Natural killer cell (primary cell): Measurements from ENCODE around the gene C1orf50. TPM values are rescaled to one million over a fixed set of nuclear protein-coding genes. Genes with fewer than 3 reads are reported as not detected.

Experiments
- ATAC-seq, 3 donors: fragments of 150-1000 bp in 2 of 3; fragments of 200-7000 bp in 1 of 3; cut with Tn5 transposase; 1 replicate in 1 of 3; 2 replicates in 2 of 3; pipeline ENCODE4 v1.10.0; 2021; ENCODE audit warnings: mild to moderate bottlenecking in 2 of 3, moderate library complexity in 2 of 3
- DNase-seq, 2 donors: peaks; one replicate each; pipeline versions ENCODE4 v3.0.0 to v3.0.0-alpha.2; 2013 to 2021; ENCODE audit warnings: mixed read lengths in 1 of 2
- H3K27ac ChIP-seq: one replicate; pipeline ENCODE4 v1.5.1; 2013; ENCODE audit warnings: mild to moderate bottlenecking, low read length
- H3K27me3 ChIP-seq: one replicate; pipeline ENCODE4 v1.6.1; 2013; ENCODE audit warnings: low read length; ENCODE audit not compliant: control insufficient read depth, insufficient read depth
- H3K36me3 ChIP-seq: one replicate; pipeline ENCODE4 v1.6.1; 2013; ENCODE audit warnings: low read length; ENCODE audit not compliant: control insufficient read depth, insufficient read depth
- H3K4me1 ChIP-seq: one replicate; pipeline ENCODE4 v1.6.1; 2013; ENCODE audit warnings: low read length; ENCODE audit not compliant: control insufficient read depth, insufficient read depth
- H3K4me3 ChIP-seq: one replicate; pipeline ENCODE4 v1.5.1; 2013; ENCODE audit warnings: low read length
- H3K9me3 ChIP-seq: one replicate; pipeline ENCODE4 v1.6.1; 2013; ENCODE audit warnings: low read length; ENCODE audit not compliant: control insufficient read depth, insufficient read depth
- H3K27ac Mint-ChIP-seq, 2 donors: one replicate each; pipeline ENCODE4 v1.8.0; 2022; ENCODE audit warnings: mild to moderate bottlenecking in 2 of 2, mixed read lengths in 2 of 2, moderate library complexity in 1 of 2
- H3K27me3 Mint-ChIP-seq, 2 donors: one replicate each; pipeline ENCODE4 v1.8.0; 2022; ENCODE audit warnings: low read depth in 2 of 2, mixed read lengths in 2 of 2
- H3K36me3 Mint-ChIP-seq: one replicate; pipeline ENCODE4 v1.8.0; 2022; ENCODE audit warnings: mixed read lengths
- H3K4me1 Mint-ChIP-seq, 2 donors: one replicate each; pipeline ENCODE4 v1.8.0; 2022; ENCODE audit warnings: mixed read lengths in 2 of 2
- H3K4me3 Mint-ChIP-seq: one replicate; pipeline ENCODE4 v1.8.0; 2022; ENCODE audit warnings: mild to moderate bottlenecking, moderate library complexity, mixed read lengths
- H3K9me3 Mint-ChIP-seq, 2 donors: one replicate each; pipeline ENCODE4 v1.8.0; 2022; ENCODE audit warnings: mixed read lengths in 2 of 2
- WGBS: methylation state at CpG from one replicate; pipeline ENCODE4 v1.1.7; 2013; ENCODE audit warnings: missing lambda C conversion rate; ENCODE audit not compliant: insufficient coverage; 5-methylcytosine and 5-hydroxymethylcytosine counted together
- intact Hi-C: fragments of 100-400 bp; cut with micrococcal nuclease; formaldehyde crosslinking; loops from one replicate; pipeline ENCODE4 v1.14.2; 2022
- total RNA-seq, 4 donors: library from RNA; stranded (reverse); fragments of 120-200 nt in 1 of 4; gene quantifications; one replicate each; pipeline versions ENCODE4 v1.2.3 to v1.2.4, GENCODE V29; 2013 to 2022
- TF ChIP-seq, protein P1 (sequence below): fragments of 200-600 bp; IDR thresholded peaks from one replicate; pipeline ENCODE4 v1.8.0; 2022; ENCODE audit warnings: antibody characterized with exemption

The C1orf50 gene
- total RNA-seq, 3 donors from 2014 or later (not counting 1 experiment from before 2014, with no cell fraction given) = 10.1 to 17.1 (median 12.7) TPM

DNA sequence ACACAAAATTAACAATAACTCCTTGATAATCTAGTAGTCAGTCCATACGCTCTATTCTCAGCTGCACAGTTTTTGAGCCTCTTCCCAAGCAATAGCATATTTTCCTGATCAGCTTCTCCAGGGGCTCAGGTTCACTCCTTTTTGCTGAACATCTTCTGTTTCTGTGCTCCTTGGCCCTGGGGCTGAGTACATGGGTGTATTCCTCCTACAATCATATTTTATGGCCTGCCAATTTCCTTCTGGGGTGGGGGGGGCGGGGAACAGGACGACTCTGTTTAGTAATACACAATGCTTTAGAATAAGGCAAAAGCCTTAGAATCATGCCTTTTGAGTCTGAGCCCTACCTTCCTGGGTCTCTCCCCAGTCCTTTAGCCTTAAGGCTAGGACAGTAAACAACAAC lies 35.5 kb upstream of the C1orf50 start:
- Histone ChIP-seq H3K9me3 (no peaks in the 10 kb centered on the region), H3K27me3 (no peaks in the 10 kb centered on the region), H3K36me3 (no peaks in the 10 kb centered on the region), H3K4me1 (peaks cover 5% of the 10 kb centered on the region), H3K27ac (no peak overlapping the region), H3K4me3 (no peak overlapping the region)
- TF ChIP-seq, protein P1, sequence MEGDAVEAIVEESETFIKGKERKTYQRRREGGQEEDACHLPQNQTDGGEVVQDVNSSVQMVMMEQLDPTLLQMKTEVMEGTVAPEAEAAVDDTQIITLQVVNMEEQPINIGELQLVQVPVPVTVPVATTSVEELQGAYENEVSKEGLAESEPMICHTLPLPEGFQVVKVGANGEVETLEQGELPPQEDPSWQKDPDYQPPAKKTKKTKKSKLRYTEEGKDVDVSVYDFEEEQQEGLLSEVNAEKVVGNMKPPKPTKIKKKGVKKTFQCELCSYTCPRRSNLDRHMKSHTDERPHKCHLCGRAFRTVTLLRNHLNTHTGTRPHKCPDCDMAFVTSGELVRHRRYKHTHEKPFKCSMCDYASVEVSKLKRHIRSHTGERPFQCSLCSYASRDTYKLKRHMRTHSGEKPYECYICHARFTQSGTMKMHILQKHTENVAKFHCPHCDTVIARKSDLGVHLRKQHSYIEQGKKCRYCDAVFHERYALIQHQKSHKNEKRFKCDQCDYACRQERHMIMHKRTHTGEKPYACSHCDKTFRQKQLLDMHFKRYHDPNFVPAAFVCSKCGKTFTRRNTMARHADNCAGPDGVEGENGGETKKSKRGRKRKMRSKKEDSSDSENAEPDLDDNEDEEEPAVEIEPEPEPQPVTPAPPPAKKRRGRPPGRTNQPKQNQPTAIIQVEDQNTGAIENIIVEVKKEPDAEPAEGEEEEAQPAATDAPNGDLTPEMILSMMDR = no peak
- 95% methylated on average over 3 of the region's 3 CpGs for WGBS
- no peaks in the 10 kb centered on the region for H3K36me3 Mint-ChIP-seq
- H3K4me3 Mint-ChIP-seq = no peak overlapping the region
- DNase-seq (no peak), ATAC-seq (no peak)
- H3K9me3 Mint-ChIP-seq = no peaks in the 10 kb centered on the region
- H3K4me1 Mint-ChIP-seq = peaks cover 0 to 3% of the 10 kb centered on the region in 2 donors
- no peak overlapping the region for H3K27ac Mint-ChIP-seq
- H3K27me3 Mint-ChIP-seq = no peaks in the 10 kb centered on the region
- intact Hi-C loops = no loop called here

DNA sequence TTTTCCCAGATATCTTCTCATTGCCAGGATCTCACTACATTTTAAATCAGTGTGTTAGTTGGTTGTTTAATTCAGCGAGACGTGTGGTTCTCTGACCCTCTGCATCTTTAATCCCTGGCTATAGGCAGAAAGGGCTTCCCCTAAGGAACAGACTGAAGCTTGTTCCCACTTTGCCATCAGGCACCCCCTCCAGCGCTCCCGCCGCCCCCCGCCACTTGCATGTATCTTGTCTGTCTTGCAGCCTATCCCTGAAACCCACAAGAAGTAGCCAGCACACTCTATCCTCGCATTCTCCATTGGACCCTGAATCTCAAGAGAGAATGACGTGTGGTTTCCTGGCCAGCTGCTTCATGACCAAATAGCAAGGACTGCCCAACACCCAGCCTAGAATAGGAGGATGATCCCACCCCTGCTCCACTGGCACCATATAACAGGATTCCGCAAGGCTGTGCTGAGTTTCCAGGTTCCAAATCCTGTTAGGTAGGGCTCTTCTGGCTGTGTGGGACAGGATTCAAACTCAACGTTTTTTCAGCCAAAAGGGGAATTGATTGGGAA lies 34.8 kb upstream of the C1orf50 start:
- DNase-seq (no peak), ATAC-seq (no peak)
- Histone ChIP-seq H3K4me1 (peaks cover 11% of the 10 kb centered on the region), H3K36me3 (no peaks in the 10 kb centered on the region), H3K9me3 (no peaks in the 10 kb centered on the region), H3K4me3 (no peak overlapping the region), H3K27ac (no peak overlapping the region), H3K27me3 (no peaks in the 10 kb centered on the region)
- no peak overlapping the region for H3K27ac Mint-ChIP-seq
- intact Hi-C loops = no loop called here
- TF ChIP-seq, protein P1 = no peak
- H3K27me3 Mint-ChIP-seq = no peaks in the 10 kb centered on the region
- H3K4me3 Mint-ChIP-seq = no peak overlapping the region
- 87% methylated on average over 10 of the region's 10 CpGs for WGBS
- H3K9me3 Mint-ChIP-seq = no peaks in the 10 kb centered on the region
- H3K36me3 Mint-ChIP-seq = no peaks in the 10 kb centered on the region
- H3K4me1 Mint-ChIP-seq = peaks cover 0 to 9% of the 10 kb centered on the region in 2 donors

DNA sequence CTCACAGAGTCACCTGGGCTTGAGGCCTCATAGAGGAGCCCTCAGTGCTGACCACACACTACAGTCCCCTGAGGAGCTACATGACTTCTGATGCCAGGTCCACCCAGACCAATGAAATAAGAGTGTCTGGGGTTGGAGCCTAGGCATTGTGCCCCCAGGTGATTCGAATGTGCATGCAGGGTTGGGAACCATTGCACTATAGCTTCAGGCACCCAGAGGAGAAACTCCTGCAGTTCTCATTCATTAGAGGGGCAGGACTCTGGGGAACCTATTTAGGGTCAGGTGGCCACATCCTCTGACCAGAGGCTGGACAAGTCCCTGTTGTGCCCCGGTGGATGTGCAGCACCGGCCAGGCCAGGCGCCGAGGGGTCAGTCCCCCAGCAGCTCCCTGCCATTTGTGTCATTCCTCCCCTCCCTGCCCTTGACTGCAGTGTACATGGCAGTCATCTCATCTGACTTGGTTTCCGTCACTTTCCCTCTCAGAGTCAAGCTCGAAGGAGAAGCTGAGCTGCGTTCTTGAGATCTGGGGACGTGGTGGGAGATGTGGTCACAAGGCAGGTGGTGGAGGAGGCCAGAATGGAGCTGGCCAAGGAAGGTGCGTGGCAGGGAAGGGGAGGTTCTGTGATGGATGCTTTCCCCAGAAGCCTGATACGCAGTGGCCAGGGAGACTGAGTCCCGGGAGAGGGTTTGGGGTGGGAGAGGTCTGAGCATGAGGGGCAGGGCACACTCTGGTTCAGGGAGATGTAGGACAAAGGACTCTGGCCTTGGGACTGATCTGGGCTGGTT lies 33.4 kb upstream of the C1orf50 start:
- Mint-ChIP-seq H3K4me3 (no peak overlapping the region), H3K4me1 (peaks cover 0 to 11% of the 10 kb centered on the region in 2 donors), H3K9me3 (no peaks in the 10 kb centered on the region), H3K27me3 (no peaks in the 10 kb centered on the region), H3K27ac (no peak overlapping the region), H3K36me3 (no peaks in the 10 kb centered on the region)
- DNase-seq (no peak), ATAC-seq (no peak)
- Histone ChIP-seq H3K27me3 (no peaks in the 10 kb centered on the region), H3K27ac (no peak overlapping the region), H3K9me3 (no peaks in the 10 kb centered on the region), H3K36me3 (no peaks in the 10 kb centered on the region), H3K4me1 (peaks cover 15% of the 10 kb centered on the region), H3K4me3 (no peak overlapping the region)
- intact Hi-C loops = no loop called here
- TF ChIP-seq, protein P1 = no peak
- WGBS = 89% methylated on average over 12 of the region's 12 CpGs
